Jurkat, Clone E6-1 (cell line): ENCODE measurements around the gene ACAN.

ENCODE experiments used
- DNase-seq: peaks from one replicate; pipeline ENCODE4 v3.0.0-alpha.2; 2011; ENCODE audit warnings: low read depth, low spot score
- H3K4me3 ChIP-seq: 2 replicates; pipeline ENCODE4 v1.5.1; 2011; ENCODE audit warnings: mild to moderate bottlenecking, low read length, control low read depth, moderate library complexity

Gene ACAN

GRCh38 chr15:88896333-88897033 lies 93.2 kb downstream of the ACAN start:
- no peak for DNase-seq
- H3K4me3 ChIP-seq = no peak overlapping the region

DNA sequence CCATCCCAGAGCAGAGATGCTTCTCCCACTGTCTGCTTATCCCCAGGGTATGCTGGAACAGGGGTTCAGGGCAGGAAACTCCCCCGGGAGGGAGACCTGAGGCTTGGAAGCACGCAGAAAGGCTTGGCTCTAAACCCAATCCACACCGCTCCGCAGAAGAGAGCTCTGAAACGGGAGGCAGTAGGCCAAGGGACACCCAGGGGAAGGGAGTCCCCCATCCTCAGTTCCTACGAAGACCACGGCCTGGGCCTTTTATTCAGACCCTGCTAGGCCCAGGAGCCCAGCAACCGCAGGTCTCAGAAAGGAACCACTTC lies 93.9 kb downstream of the ACAN start:
- no peak overlapping the region for H3K4me3 ChIP-seq
- DNase-seq = no peak

DNA sequence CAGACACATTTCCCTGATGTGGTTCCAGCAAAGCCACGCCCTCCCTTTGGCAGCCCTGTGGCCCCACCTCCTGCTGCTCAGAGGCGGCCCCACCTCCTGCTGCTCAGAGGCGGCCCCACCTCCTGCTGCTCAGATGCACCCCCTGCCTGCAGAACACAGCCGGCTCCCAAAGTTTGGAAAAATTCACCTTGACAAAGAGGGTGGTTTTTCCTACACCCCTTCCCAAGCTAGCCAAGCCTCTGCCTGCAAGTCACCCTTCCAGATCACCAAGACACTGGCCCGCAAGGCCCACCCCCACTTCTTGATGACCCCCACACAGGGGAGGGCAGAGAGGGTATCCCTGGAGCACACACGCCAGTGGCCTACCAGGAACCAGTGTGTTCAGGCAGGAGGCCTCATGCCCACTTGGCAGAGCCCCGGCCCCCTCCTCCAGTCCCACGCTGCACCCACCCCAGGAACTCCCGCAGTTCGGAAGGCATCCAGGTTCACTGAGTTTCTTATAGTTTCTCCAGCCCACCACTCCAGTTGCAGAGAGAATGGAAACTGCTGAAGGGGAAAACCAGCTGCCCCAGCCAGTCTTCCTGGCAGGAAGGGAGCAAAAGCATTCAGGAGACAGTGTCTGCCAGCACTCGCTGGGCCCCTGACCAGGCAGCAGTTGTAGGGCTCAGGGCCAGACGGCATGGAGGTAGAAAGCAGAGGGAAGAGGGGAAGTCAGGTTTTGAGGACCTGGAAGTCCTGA lies 94.4 kb downstream of the ACAN start:
- peak; percentile 83 for DNase-seq
- no peak overlapping the region for H3K4me3 ChIP-seq

GRCh38 chr15:88898736-88899135 lies 95.5 kb downstream of the ACAN start:
- H3K4me3 ChIP-seq = no peak overlapping the region
- no peak for DNase-seq

GRCh38 chr15:88899251-88899650 lies 96.0 kb downstream of the ACAN start:
- no peak for DNase-seq
- H3K4me3 ChIP-seq = no peak overlapping the region

GRCh38 chr15:88900309-88900981 lies 97.2 kb downstream of the ACAN start:
- DNase-seq = no peak

DNA sequence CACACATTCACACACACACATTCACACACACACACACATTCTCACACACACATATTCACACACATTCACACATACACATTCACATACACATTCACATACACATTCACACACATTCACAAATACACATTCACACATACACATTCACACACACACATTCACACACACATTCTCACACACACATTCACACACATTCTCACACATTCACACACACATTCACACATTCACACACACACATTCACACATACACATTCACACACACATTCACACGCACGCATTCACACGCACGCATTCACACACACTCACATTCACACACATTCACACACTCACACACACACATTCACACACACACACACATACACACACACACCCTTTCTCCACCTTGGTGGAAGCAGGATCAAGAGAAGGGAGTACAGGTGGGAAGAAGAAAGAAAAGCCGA lies 97.8 kb downstream of the ACAN start:
- no peak for DNase-seq
- no peak overlapping the region for H3K4me3 ChIP-seq

More at GRCh38 chr15:88900309-88900981, 97.2 kb downstream of the ACAN start:
- H3K4me3 ChIP-seq = no peak overlapping the region

- no peak for DNase-seq
- no peak overlapping the region for H3K4me3 ChIP-seq
Observed at GRCh38 chr15:88901508-88902220, 98.4 kb downstream of the ACAN start.

- no peak overlapping the region for H3K4me3 ChIP-seq
- no peak for DNase-seq
Observed at GRCh38 chr15:88902221-88902835, 99.1 kb downstream of the ACAN start.

DNA sequence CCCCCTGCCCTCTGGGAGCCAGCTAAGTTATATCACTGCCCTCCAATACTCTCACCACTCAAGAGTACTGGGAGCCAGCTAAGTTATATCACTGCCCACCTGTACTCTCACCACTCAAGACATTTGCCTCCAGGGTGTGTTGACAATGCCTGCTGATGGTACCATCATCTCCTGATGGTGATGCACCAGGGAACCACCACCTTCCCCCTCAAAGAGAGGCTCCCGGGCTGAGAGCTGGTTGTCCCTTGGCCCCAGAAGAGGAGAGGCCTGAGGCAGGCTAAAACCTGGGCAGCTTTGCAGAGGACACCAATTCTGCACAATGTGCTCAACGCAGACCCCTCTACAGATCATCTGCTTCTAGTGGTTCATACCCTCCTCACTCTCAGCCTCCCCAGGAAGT lies 99.6 kb downstream of the ACAN start:
- H3K4me3 ChIP-seq = no peak overlapping the region
- DNase-seq = no peak

- DNase-seq = no peak
- no peak overlapping the region for H3K4me3 ChIP-seq
Observed at GRCh38 chr15:88904257-88904623, 101.0 kb downstream of the ACAN start.

DNA sequence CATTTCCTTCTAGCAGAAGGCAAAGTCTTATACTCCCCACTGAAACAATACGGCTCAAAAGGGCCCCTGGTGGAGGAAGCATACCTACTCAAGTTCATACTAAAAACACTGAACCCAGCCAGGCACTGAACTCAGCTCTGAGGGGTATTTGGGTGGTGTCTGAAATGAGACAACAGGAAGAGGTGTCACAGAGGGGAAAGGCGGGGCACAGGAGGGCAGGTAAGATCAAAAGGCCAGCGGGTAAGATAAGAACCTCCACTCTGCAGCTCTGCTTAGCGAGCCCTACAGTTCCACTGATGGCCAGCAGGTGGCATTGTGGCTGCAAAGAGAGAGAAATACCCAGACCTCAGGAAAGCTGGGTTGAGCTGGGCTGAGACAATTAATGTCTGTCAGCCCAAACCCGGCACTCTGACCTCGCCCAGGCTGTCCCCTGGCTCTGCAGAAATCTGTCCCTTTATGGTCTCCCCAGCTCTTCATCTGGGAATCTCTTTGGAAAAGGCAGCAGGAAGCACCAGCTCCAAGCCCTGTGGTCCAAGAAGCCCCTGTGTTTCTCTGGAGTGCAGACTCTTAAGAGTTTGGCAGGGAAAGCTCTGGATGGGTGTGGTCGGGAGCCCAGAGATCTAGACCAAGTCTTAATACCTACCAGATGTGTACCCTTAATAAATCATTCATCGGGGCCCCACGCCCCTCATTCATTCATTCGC lies 101.5 kb downstream of the ACAN start:
- no peak overlapping the region for H3K4me3 ChIP-seq

DNA sequence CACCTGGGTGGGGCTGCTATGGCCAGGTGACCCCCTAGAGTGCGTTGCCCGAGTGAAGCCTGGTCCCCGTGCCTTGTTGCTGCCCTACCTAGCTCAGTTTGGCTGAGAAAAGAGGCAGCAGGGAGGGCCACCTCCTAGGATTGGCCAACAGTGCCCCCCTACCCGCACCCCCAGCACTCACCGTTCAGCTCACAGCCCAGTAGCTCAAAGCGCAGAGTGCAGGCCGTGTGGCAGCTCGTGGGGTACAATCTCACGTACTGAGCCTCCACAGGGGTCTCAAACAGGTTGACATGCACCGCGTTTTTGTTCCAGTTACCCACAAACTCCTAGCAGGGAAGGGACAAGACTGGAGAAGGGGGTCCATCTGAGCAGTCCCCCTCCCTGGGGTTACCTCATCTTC lies 102.3 kb downstream of the ACAN start:
- no peak overlapping the region for H3K4me3 ChIP-seq
- no peak for DNase-seq

More for the DNA sequence above, 101.5 kb downstream of the ACAN start:
- peak; percentile 85 for DNase-seq

- DNase-seq = no peak
- no peak overlapping the region for H3K4me3 ChIP-seq
Observed at GRCh38 chr15:88906130-88906529, 102.9 kb downstream of the ACAN start.

- no peak overlapping the region for H3K4me3 ChIP-seq
- no peak for DNase-seq
Observed at GRCh38 chr15:88906551-88906950, 103.3 kb downstream of the ACAN start.

DNA sequence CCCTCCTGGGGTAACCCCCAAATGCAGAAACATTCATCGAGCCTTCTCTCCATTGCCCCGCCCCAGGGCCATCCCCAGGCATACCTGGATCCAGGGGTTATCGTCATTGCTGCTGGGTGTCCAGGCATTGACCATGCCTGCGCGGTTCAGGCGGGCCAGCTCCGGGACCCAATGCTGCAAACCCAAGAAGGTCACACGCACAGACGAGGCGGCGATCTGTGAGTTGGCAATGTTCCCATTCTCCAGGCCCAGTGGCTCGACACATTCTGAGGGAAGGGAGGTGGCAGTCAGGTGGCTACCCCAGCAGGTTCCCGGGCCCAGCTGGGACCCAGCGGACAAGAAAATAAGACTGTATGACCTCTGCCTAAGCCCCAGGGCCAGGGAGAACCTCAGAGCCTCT lies 103.9 kb downstream of the ACAN start:
- no peak overlapping the region for H3K4me3 ChIP-seq

DNA sequence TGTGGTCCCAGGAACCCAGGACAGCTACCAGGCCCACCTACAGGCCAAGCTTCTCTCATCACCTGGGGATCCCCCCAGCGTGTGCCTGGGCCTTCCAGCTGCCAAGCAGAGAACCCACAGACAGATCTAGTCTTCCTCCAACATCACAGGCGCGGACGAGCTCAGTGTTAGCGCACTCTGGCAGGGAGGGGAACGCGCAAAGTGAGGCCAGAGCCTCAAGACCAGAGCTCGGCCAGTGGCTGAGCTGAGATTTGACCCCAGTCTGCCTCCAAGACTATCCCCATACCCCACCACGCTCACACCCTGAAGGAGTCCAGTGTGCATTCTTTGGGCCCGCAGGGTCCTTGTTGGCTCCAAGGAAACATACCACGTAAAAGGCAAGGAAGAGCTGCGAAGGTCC lies 104.9 kb downstream of the ACAN start:
- H3K4me3 ChIP-seq = no peak overlapping the region
- DNase-seq = no peak

More for the DNA sequence above, 103.9 kb downstream of the ACAN start:
- DNase-seq = no peak

DNA sequence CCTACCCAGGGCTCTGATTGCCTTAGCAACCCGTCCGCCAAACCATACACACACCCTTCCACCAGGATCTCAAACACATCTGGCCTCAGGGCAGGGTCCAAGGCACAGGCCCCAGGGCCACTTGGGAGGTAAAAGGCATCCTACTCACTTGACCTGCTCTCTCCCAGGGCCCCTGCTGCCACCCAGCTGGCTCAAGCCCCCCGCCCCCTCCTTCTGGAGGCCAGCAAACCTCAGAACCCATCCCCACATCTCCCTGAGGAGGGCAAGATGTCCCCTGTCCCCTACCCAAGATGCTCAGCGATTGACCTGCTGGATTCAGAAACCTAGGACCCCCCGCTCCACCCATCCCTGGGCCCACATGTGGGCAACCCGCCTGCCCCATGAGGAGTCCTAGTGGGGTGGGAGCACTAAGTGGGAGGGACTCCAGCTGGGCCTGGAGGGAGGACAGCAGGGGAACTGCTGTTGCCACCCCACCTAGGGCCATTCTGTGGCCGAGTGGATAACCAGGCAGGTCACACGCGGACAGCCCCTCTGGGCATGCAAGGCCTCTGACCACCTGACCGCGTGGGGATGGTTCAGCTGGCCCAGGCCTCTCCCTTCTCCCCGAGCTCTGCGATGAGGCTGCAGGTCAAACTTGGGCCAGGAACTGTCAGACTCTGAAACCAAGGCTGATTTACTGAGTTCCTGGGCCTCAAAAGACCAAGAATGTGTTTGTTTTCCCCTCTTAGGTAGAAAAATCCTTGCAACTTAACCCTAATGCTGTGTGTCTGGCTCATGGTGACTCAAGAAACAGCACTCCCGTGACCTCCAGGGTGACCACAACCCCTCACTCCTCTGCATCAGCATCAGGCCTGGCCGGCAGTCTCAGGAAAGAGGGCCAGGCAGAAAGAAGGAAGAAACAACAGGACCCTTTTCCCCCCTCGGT lies 105.7 kb downstream of the ACAN start:
- DNase-seq = no peak
- H3K4me3 ChIP-seq = no peak overlapping the region
